HG02943 (cell line): ENCODE results near the gene SELENBP1.
"Not testable (repeated sequence)": the region's sequence is repeated elsewhere in the genome, so short reads cannot be mapped to it uniquely, and the experiment has no call there.

Source experiments
- ATAC-seq: cut with Tn5 transposase; IDR thresholded peaks from one replicate; pipeline ENCODE4 v1.9.1; 2021; ENCODE audit warnings: mild to moderate bottlenecking, low read depth, moderate library complexity; ENCODE audit not compliant: unreplicated experiment

SELENBP1 gene

DNA sequence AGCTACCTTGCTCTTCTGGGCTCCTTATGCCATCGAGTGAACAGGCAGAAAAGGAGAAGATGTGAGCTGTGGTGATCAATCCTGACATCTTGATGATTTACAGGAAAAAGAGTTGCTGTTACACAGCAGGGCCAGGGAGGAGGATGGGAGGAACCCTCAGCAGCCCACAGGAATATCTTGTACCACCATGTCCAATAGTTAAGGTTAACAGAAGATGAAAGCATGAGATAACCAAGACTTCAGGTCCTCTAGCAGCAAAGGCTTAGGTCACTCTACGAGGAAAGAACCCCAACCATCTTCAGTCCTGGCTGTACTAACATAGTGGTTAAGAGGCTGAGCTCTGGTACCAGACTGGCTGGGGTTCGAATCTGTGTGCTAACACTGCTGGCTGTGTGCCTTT, 12.1 kb upstream of the SELENBP1 start:
- no peak for ATAC-seq

GRCh38 chr1:151377150-151377884, 4.8 kb upstream of the SELENBP1 start:
- no peak for ATAC-seq

GRCh38 chr1:151373196-151373595, 691 bp upstream of the SELENBP1 start:
- no peak for ATAC-seq

DNA sequence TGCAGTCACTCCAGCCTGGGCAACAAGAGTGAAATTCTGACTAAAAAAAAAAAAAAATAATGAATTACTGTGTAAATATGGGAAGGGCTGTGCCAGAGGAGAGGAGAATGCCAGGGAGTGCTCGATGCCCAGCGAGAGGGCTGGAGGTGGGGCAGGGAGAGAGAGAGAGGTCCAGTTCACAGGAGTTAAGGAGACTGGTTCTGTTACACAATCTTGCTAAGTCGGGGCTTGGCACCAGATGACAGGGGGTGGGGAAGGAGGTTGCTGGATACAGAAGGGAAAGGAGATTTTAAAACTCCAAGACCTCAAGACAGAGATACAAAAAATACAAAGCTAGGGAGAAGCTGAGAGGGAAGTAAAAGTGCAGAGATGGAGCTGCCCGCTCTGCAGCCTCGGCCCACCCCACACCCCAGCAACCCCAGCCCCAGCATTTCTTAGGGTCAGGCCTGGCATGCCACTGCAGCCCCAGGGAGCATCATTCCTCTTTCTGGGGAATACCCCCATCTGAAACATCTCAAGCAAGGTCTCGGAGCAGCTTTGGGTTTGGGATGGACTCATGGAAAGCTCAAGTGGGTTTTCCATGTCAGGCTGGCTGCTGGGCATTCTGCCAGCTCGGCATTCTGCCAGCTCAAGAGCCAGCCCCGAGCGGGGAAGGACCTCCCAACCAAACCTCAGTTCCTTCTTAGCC, 991 bp downstream of the SELENBP1 start:
- ATAC-seq, result no peak

GRCh38 chr1:151370211-151370911, 2.1 kb downstream of the SELENBP1 start:
- no peak for ATAC-seq

GRCh38 chr1:151369621-151370048, 2.9 kb downstream of the SELENBP1 start:
- no peak for ATAC-seq

DNA sequence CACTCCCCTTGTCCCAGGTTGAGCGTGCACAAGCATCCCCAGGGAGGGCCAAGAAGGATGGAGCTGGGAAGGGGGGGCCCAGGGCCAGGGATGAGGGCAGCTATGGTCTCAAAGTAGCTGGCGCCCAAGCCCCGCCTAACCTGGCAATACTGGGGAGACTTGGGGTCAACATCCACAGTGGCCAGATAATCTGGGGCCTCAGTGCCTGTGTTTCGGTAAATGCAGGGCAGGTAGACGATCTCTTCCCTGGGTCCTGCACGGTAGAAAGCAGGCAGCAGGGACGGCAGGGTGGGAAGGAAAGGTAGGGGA, 3.2 kb downstream of the SELENBP1 start:
- ATAC-seq, result no peak

DNA sequence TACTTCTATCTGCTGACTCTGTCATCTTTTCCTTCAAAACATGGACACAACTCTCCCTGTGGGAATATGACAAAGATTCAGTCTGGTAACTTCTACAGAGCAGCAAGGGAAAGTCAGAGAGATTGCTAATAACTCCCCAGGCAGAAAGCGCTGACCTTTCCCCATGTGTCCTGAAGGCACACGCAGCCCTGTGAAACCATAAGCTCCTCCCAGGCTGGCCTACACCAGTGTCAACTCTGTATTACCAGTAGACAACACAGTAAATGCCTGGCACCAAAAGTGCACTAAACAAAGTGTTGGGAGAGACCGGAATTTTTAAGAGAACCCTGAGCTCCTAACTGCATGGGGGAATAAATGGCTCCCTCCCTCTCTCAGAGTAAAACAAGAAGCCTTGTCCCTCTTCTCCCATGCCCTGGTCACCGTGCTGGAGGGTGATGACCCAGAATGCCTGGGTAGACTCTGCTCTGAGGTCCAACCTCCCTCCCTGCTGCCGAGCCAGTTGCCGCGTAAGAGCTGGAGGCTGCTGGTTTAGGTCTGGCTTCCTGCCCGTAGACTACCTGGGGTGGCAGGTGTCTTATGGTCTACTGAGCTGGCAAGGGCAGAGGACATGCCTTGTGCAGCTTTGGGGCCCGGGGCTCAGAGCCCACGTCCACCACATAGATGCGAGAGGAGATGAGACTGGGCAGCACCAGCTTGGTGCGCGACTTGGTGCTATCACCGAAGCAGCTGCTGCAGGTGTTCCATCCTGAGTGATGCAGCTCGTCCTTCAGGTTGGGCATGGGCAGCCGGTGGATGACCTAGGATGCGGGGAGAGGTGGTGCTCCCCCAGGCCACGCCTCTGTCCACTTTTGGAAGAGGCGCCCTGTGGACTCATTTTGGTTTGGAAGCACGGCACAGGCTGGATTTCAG, 3.9 kb downstream of the SELENBP1 start:
- ATAC-seq, result no peak

GRCh38 chr1:151367658-151368392, 4.7 kb downstream of the SELENBP1 start:
- ATAC-seq, result no peak

GRCh38 chr1:151364996-151365395, 7.5 kb downstream of the SELENBP1 start:
- ATAC-seq, result no peak

DNA sequence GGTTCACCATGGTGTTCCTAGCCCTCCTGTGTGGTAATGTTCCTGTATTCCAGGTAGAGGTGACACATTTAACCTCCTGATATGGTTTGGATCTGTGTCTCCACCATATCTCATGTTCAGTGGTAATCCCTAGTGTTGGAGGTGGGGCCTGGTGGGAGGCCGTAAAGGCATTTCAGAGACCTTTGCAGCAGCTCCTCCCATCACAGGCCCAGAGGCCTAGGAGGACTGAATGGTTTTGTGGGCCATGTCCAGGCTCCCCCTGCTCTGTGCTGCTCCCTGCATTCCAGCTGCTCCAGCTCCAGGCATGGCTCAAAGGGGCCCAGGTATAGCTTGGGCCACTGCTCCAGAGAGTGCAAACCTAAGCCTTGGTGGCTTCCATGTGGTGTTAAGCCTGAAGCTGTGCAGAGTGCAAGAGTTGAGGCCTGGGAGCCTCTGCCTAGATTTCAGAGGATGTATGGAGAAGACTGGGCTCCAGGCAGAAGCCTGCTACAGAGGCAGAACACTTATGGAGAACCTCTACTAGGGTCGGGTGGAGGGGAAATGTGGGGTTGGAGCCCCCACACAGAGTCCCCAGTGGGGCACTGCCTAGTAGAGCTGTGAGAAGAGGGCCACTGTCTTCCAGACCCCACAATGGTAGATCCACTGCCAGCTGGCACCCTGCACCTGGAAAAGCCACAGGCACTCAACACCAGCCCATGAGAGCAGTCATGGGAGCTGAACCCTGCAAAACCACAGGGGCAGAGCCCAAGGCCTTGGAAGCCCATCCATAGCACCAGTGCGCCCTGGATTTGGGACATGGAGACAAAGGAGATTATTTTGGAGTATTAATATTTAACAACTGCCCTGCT, 10.0 kb downstream of the SELENBP1 start:
- no peak for ATAC-seq

DNA sequence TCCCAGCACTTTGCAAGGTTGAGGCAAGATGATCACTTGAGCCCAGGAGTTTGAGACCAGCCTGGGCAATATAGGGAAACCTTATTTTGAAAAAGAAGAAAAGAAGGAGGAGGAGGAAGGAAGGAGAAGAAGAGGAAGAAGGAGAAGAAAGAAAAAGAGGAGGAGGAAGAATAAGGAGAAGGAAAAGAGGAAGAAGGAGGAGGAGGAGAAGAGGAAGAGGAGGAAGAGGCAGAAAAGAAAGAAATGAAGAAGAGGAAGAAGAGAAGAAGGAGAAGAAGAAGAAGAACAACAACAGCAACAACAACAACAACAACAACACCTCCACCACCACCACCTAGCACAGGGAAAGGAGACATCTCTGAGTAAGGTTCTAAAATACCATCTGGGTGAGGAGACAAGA, 10.6 kb downstream of the SELENBP1 start:
- no peak for ATAC-seq

GRCh38 chr1:151356696-151357095, 15.8 kb downstream of the SELENBP1 start:
- no peak for ATAC-seq

DNA sequence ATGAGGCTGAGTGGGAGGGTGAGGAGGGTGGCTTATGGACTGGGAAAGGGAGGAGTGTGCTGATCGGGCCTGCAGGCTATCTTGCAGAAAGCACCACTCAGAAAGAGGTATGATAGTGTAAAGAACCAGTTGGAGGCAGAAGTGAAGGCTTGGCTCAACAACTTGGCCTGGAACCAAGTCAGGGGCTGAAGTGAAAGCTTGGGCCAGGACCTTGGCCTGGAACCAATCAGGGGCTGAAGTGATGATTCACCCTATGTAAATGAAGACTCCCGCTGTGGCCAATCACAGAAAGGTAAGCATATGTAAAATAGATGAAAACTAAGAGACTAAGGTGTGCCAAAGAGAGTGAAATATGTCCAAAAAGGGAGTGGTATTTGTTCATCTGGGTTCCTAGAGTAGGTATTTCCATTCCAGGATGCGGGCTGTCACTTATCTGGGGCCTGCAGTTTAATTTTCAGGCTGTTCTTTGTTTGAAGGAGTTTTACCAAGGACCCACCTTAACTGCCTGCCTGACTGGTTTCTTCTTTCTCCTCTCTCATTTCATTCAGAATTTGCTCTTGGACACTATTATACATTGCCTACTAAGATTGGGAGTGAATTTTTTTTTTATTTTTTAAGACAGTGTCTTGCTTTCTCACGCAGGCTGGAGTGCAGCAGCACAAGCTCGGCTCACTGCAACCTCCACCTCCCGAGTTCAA, 20.3 kb downstream of the SELENBP1 start:
- no peak for ATAC-seq

DNA sequence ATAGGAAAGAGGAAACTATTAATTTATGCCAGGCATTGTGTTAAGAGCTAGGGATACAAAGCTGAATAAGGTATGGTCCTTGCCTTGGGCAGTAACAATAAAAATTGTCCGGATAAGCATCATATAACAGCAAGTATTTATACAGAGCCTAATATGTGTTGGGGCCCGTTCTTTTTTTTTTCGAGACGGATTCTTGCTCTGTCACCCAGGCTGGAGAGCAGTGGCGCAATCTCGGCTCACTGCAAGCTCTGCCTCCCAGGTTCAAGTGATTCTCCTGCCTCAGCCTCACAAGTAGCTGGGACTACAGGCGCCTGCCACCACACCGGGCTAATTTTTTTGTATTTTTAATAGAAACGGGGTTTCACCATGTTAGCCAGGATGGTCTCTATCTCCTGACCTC, 22.2 kb downstream of the SELENBP1 start:
- not testable (repeated sequence) for ATAC-seq

- ATAC-seq, result no peak
Measured at GRCh38 chr1:151347523-151348246, 24.8 kb downstream of the SELENBP1 start.

- peak; percentile 94 for ATAC-seq
Measured at GRCh38 chr1:151346769-151347522, 25.6 kb downstream of the SELENBP1 start, which contains the start of gene RFX5. RFX5 (minus strand) TSS chr1:151347252; CDS start chr1:151346320, 932 bp downstream.
